SK-N-DZ (cell line): ENCODE results near the gene CTNNBL1.

ENCODE experiments used
- DNase-seq: peaks from one replicate; pipeline ENCODE4 v3.0.0-alpha.2; 2015; ENCODE audit warnings: low spot score

CTNNBL1 gene

DNA sequence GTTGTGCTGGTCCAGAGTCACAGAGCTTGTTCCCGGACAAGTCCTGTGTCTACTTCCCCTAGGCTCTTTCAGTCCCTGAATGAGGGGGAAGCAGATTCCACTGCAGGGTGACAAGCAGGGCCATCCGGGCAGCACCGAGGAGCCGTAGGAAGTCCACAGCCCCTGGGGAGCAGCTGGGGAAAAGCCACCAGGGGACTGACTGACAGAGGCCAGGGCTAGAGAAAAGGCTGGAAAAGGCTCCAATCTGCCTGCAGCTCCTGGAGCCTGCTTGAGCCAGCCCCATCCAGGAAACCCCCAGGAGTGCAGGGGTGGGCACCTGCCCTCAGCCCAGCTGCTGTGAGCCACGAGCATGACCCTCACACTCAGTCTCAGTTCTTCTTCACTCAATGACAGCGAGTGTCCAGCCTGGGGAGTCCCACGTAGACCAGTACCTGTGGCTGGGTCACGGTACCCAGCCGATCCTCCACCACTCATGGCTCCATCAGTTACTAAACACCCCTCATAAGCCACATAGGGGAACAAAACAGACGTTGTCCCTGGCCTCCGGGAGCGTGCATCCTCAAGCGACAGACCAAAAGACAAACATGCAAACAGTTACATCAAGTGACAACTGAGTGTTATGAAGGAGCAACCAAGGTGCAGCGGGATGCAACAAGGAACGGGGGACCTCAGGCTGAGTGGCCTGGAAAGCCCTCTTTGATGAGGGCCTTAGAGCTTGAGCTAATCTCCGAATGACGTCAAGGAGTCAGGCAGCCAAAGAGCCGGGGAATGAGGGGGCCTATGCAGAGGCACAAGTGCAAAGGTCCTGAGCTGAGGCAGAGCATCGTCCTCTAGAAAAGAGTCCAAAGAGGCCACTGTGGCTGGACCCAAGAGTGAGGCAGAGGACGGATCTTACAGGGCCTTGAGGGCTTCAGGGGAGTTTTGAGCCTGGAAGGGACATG is 184.3 kb downstream of the CTNNBL1 start:
- peak; percentile 52 for DNase-seq

GRCh38 chr20:37878835-37879599 is 185.2 kb downstream of the CTNNBL1 start:
- DNase-seq, result peak; percentile 88

- DNase-seq, result no peak
These were observed 186.0 kb downstream of the CTNNBL1 start for GRCh38 chr20:37879843-37880242.

DNA sequence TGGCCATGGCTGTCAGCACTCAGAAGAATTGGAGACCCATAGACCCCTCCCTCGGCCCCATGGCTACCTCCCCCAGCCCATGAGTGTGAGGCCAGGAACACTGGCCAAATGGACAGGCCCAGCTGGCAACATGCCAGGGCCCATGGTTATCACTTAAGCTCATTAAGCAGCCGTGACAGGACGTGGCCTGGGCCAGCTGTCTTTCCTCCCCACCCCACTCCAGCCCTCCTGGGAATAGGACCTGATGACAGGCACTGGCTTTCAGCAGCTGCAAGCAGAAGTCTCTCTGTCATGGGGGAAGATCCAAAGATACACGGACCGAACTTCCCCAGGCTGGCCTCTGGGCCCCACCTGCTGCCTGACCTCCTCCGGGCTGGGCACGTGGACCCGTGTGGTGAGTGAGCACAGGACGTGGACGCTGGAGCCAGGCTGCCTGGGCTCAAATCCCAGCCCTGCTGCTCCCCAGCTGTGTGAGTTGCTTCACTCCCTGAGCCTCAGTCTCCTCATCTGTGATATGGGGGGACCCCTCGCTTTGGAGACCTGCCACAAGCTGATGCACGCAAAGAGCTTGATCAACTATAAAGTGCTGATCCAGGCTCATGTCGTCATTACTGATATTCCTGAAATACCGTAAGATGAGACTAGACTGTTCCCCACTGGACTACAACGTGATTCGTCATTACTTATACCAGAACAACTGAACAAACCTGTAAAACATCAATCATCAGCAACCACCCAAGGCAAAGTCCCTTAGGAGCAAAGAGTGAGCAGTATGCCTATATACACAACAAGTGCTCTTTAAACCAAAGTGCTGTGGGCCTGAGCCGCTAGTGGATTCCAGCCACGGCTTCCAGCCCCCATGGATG is 187.1 kb downstream of the CTNNBL1 start:
- DNase-seq, result peak; percentile 100

DNA sequence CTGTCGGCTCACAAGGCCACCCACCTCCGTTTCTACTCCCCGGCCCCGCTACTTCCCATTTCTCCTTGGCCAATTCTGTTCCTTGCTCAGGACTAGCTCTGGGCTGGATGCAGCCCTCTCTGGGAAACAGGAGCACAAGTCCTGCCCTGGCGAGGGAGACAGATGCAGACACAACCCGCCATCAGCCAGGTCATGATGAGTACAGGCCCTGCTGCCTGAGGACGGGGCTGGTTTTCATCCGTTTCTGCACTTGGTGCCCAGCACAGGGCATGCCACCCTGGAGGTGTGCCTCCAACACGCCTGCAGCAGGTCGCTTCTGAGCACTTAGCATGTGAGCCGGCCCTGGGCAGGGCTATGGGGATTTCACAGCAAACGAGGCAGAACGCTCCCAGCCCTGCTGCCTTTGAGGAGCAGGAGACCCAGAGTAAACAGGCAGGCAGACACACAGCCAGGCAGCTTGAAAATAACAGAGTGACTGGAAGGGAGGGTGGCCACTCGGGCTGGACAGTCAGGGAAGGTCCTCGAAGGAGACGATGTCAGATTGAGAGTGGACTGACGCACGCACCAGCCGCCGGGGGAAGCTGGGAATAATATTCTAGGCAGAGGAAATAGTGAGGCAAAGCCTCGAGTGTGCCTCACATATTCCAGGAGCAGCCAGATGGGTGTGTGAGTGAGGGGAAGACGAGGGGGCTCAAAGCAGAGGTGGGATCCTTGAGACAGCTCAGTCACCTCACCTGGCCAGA is 187.9 kb downstream of the CTNNBL1 start:
- DNase-seq, result peak; percentile 77

DNA sequence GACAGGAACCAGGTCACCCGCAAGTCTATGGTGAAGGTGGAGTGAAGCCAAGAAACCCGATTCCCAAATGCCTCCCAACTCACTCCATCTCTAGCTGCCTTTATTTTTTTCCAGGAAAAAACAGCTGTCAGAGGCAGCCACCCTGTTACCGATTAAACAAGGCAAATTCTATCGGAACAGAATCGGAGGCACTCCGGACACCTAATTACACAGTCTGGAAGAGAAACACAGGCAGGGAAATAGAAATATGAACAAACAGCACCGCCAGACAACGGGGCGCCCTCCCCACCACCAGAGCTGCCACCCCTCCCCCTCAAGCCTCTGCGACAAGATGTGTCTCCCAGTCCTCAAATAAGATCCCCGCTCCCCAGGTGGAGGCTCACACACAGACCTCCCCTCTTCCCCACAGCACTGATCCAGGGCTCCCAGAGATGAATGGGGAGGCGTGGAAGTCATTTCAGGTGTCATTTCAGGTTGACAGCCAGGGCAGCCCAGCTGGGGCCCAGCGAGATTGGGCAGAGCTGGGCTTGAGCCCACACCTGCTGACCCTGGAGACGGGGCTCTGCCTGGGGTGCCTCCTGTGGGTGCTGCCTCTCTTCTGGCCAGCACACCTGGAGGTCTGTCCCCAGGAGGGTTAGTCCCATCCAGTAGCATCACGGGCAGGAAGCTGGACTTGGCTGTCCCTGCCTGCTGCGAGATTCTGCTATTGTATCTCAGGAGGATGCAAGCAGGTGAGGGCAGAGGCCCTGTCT is 189.3 kb downstream of the CTNNBL1 start:
- DNase-seq, result no peak

GRCh38 chr20:37885042-37885441 is 191.2 kb downstream of the CTNNBL1 start:
- no peak for DNase-seq

- no peak for DNase-seq
These were observed 192.0 kb downstream of the CTNNBL1 start for GRCh38 chr20:37885593-37886503.

DNA sequence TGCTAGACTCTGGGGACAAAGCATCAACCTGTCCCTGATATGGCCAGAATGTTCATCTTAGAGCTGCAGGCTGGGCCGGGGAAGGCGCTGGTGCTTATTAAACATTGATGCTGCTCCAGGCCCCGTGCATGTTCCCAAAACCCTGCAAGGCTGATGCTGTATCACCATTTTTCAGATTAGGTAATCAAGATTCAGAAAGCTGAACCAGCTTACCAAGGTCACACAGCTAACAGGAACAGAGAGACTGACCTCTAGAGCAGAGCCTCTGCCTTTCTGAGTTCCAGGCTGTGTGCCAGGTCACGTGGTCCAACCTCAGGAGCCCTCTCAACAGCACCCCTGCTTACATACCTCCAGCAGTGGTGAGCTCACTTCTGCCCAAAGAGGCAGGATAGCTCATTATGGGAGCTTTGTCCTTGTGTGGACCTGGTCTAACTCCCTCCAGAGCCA is 193.0 kb downstream of the CTNNBL1 start:
- DNase-seq, result no peak

DNA sequence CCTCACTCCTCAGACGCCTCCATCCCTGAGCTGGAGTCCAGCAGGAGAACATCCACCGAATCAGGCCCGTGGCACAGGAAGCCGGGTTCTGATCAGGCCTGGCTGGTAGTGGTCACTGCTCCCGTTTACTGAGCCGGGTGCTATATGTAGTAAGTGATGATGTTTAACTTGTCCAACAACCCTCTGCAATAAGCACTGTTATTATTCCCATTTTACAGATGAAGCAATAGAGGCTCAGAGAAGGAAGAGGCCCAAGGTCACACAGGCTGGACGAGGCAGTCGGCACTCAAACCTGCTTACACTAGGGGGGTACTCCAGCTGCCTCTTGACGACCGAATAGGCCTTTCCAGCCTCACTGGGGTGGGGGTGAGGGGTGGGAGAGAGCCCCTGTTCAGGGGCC is 194.8 kb downstream of the CTNNBL1 start:
- DNase-seq, result no peak

GRCh38 chr20:37890108-37890507 is 196.3 kb downstream of the CTNNBL1 start:
- DNase-seq, result no peak

DNA sequence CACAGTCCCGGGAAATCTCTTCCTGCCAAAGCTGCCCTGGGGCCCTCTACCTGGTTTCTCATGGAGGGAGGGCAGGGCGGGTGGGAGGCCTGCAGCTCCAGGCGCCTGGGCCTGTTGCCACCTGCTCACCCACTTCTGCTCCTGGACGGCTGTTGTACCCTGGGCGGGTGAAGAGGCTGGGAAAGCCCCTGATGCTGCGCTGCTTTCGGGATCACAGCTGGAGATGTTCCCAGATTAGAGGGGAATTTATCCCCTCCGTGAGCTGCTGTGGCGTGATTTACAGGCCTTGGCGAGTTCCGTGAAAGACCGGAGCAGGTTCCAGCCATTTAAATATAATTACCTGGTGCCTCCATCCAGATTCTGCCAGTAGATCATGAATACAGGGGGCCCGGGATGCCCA is 196.8 kb downstream of the CTNNBL1 start:
- no peak for DNase-seq

GRCh38 chr20:37892001-37892400 is 198.2 kb downstream of the CTNNBL1 start:
- no peak for DNase-seq

GRCh38 chr20:37893566-37894241 is 199.9 kb downstream of the CTNNBL1 start:
- DNase-seq, result no peak

- no peak for DNase-seq
These were observed 200.6 kb downstream of the CTNNBL1 start for GRCh38 chr20:37894454-37894853.

DNA sequence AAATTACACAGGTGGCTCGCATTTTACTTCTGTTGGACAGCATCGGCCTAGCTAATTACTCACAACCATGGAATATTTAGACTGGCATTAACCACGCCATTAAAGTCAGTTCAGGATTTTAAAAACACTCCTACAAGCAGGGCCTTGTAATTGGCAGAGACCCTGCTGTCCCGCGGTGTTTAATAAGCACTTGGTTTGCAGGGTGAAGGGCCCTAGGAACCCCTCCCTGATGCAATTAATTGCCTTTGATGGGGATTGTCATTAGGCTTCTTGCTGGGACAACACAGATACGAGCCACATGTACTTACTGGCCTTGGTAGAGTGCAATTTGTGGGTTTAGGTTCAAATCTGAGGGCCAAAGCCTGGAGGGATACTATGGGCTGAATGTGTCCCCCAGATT is 201.3 kb downstream of the CTNNBL1 start:
- DNase-seq, result no peak

DNA sequence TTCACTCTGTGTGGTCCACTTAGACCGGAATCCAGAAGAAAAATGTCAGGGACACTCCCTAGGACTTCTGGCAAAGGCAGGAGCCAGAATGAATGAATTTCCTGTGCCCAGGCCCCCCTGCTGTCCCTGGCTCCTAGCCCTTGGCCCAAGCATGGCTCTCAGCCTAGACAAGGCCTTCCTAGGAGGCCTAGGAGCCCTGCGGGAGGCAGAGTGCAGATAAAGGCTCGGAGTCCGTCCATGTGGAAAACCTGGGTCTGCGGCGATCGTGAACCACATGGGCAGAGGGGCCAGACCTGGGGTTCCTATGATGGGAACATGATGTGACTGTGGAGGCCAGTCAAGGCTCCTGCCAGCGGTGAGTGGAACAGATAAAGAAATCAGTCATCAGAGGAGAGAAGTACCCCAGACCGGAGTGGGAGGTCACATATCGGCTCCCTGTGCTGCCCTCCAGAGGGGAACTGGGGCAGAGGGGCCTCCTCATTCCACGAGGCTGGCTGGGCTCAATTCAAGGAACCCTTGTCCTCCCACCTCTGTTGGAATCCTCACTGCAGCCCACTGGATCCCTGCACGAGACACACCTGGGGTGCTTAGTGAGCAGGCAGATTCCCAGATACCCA is 203.2 kb downstream of the CTNNBL1 start:
- DNase-seq, result peak; percentile 74
